Measurements from ENCODE around the gene PADI4. TPM values are rescaled to one million over a fixed set of nuclear protein-coding genes. Genes with fewer than 3 reads are reported as not detected.

PADI4 gene
- total RNA-seq, 8 experiments from 2014 or later: 0.38 to 0.66 TPM; not detected in 6

- Histone ChIP-seq H3K4me1 (replicated peaks in 1 of 2) (peaks cover 0 to 4% of the 10 kb centered on the region in 2 donors), H3K4me3 (no peak overlapping the region), H3K27ac (no peak overlapping the region)
- in situ Hi-C loops (cut with MboI; ENCODE audit: low pct_unique_long_range_greater_than_20kb in 2 of 9, low sequenced_read_pairs in 9 of 9, unreplicated experiment in 9 of 9): no loop called here
- ATAC-seq (replicated peaks in 6 of 8): no peak
- 20 to 100% (median 83%) methylated on average over 1 to 5 of the region's 12 CpGs; no CpG with 5 or more reads in 6 of the 10 experiments for WGBS, 10 experiments
These were observed 55.4 kb downstream of the PADI4 start for GRCh38 chr1:17363351-17363750.

- Histone ChIP-seq H3K4me1 (replicated peaks in 1 of 2) (peaks cover 0 to 4% of the 10 kb centered on the region in 2 donors), H3K4me3 (no peak overlapping the region), H3K27ac (no peak overlapping the region)
- in situ Hi-C loops (cut with MboI; ENCODE audit: low pct_unique_long_range_greater_than_20kb in 2 of 9, low sequenced_read_pairs in 9 of 9, unreplicated experiment in 9 of 9): no loop called here
- ATAC-seq (replicated peaks in 6 of 8): no peak
- WGBS, 10 experiments: 0 to 83% (median 53%) methylated on average over 1 to 4 of the region's 4 CpGs; no CpG with 5 or more reads in 3 of the 10 experiments
These were observed 55.8 kb downstream of the PADI4 start for GRCh38 chr1:17363771-17364170.

- no peak overlapping the region for H3K27ac ChIP-seq
- WGBS, 10 experiments: 58 to 90% (median 81%) methylated on average over 2 to 3 of the region's 3 CpGs; no CpG with 5 or more reads in 3 of the 10 experiments
- ATAC-seq (replicated peaks in 6 of 8): no peak
- no peaks in the 10 kb centered on the region for H3K4me1 ChIP-seq (replicated peaks in 1 of 2)
- no peak overlapping the region for H3K4me3 ChIP-seq
- in situ Hi-C loops (cut with MboI; ENCODE audit: low pct_unique_long_range_greater_than_20kb in 2 of 9, low sequenced_read_pairs in 9 of 9, unreplicated experiment in 9 of 9): no loop called here
These were observed 57.3 kb downstream of the PADI4 start for GRCh38 chr1:17365293-17365692.

- Histone ChIP-seq H3K4me1 (replicated peaks in 1 of 2) (no peaks in the 10 kb centered on the region), H3K4me3 (no peak overlapping the region), H3K27ac (no peak overlapping the region)
- WGBS, 10 experiments: 0 to 80% (median 58%) methylated on average over 1 to 9 of the region's 9 CpGs; no CpG with 5 or more reads in 2 of the 10 experiments
- in situ Hi-C loops (cut with MboI; ENCODE audit: low pct_unique_long_range_greater_than_20kb in 2 of 9, low sequenced_read_pairs in 9 of 9, unreplicated experiment in 9 of 9): no loop called here
- ATAC-seq (replicated peaks in 6 of 8): peak in 3 of 8 experiments; percentile 14 to 57 (median 51)
These were observed 61.5 kb downstream of the PADI4 start for GRCh38 chr1:17369466-17369865.

GRCh38 chr1:17370618-17371017 is 62.6 kb downstream of the PADI4 start:
- no peak overlapping the region for H3K27ac ChIP-seq
- 17 to 100% (median 57%) methylated on average over 1 to 2 of the region's 2 CpGs; no CpG with 5 or more reads in 5 of the 10 experiments for WGBS, 10 experiments
- peak in 1 of 8 experiments; percentile 49 for ATAC-seq (replicated peaks in 6 of 8)
- H3K4me3 ChIP-seq: no peak overlapping the region
- no peaks in the 10 kb centered on the region for H3K4me1 ChIP-seq (replicated peaks in 1 of 2)
- in situ Hi-C loops (cut with MboI; ENCODE audit: low pct_unique_long_range_greater_than_20kb in 2 of 9, low sequenced_read_pairs in 9 of 9, unreplicated experiment in 9 of 9): no loop called here

GRCh38 chr1:17371896-17372295 is 63.9 kb downstream of the PADI4 start, which contains the start of gene PADI6:
Gene PADI6, plus strand, starts transcription at chr1:17372196. Its CDS starts 50 bp downstream, at chr1:17372246.
- no peak within 1 kb of the TSS for H3K4me3 ChIP-seq
- in situ Hi-C loops (cut with MboI; ENCODE audit: low pct_unique_long_range_greater_than_20kb in 2 of 9, low sequenced_read_pairs in 9 of 9, unreplicated experiment in 9 of 9): no loop called here
- peak in 1 of 8 experiments; percentile 15 for ATAC-seq (replicated peaks in 6 of 8)
- 50 to 60% (median 57%) methylated on average over 1 to 6 of the region's 7 CpGs; no CpG with 5 or more reads in 5 of the 10 experiments for WGBS, 10 experiments
- no peaks in the 10 kb centered on the region for H3K4me1 ChIP-seq (replicated peaks in 1 of 2)
- H3K27ac ChIP-seq: no peak within 1 kb of the TSS

- 47 to 100% (median 75%) methylated on average over 1 to 9 of the region's 18 CpGs; no CpG with 5 or more reads in 5 of the 10 experiments for WGBS, 10 experiments
- no peak overlapping the region for H3K27ac ChIP-seq
- no peak for ATAC-seq (replicated peaks in 6 of 8)
- no peak overlapping the region for H3K4me3 ChIP-seq
- in situ Hi-C loops (cut with MboI; ENCODE audit: low pct_unique_long_range_greater_than_20kb in 2 of 9, low sequenced_read_pairs in 9 of 9, unreplicated experiment in 9 of 9): no loop called here
- H3K4me1 ChIP-seq (replicated peaks in 1 of 2): no peaks in the 10 kb centered on the region
These were observed 65.0 kb downstream of the PADI4 start for GRCh38 chr1:17372955-17373354.

- Histone ChIP-seq H3K4me3 (no peak overlapping the region), H3K4me1 (replicated peaks in 1 of 2) (no peaks in the 10 kb centered on the region), H3K27ac (no peak overlapping the region)
- 60 to 98% (median 79%) methylated on average over 1 to 10 of the region's 10 CpGs for WGBS, 10 experiments
- ATAC-seq (replicated peaks in 6 of 8): no peak
- in situ Hi-C loops (cut with MboI; ENCODE audit: low pct_unique_long_range_greater_than_20kb in 2 of 9, low sequenced_read_pairs in 9 of 9, unreplicated experiment in 9 of 9): loop anchor here in 1 of 9 experiments (25.0 kb wide), 1 partner anchor 263 kb away; the partner anchor contains the start of gene PADI2
These were observed 67.7 kb downstream of the PADI4 start for GRCh38 chr1:17375651-17376050.

- H3K27ac ChIP-seq: no peak overlapping the region
- in situ Hi-C loops (cut with MboI; ENCODE audit: low pct_unique_long_range_greater_than_20kb in 2 of 9, low sequenced_read_pairs in 9 of 9, unreplicated experiment in 9 of 9): loop anchor here in 1 of 9 experiments (25.0 kb wide), 1 partner anchor 265 kb away; the partner anchor contains the start of gene PADI2
These were observed 69.4 kb downstream of the PADI4 start for GRCh38 chr1:17377325-17377953.

GRCh38 chr1:17381161-17381560 is 73.2 kb downstream of the PADI4 start:
- in situ Hi-C loops (cut with MboI; ENCODE audit: low pct_unique_long_range_greater_than_20kb in 2 of 9, low sequenced_read_pairs in 9 of 9, unreplicated experiment in 9 of 9): loop anchor here in 1 of 9 experiments (25.0 kb wide), 1 partner anchor 269 kb away; the partner anchor contains the start of gene PADI2
- ATAC-seq (replicated peaks in 6 of 8): no peak
- H3K27ac ChIP-seq: no peak overlapping the region
- 60 to 100% (median 100%) methylated on average over 1 of the region's 2 CpGs; no CpG with 5 or more reads in 3 of the 10 experiments for WGBS, 10 experiments
- H3K4me1 ChIP-seq (replicated peaks in 1 of 2): no peaks in the 10 kb centered on the region
- no peak overlapping the region for H3K4me3 ChIP-seq

More at GRCh38 chr1:17377325-17377953, 69.4 kb downstream of the PADI4 start:
- Histone ChIP-seq H3K4me1 (replicated peaks in 1 of 2) (no peaks in the 10 kb centered on the region), H3K4me3 (no peak overlapping the region)
- 0 to 81% (median 56%) methylated on average over 4 to 16 of the region's 16 CpGs for WGBS, 10 experiments
- no peak for ATAC-seq (replicated peaks in 6 of 8)

- Histone ChIP-seq H3K4me1 (replicated peaks in 1 of 2) (no peaks in the 10 kb centered on the region), H3K4me3 (no peak overlapping the region), H3K27ac (no peak overlapping the region)
- ATAC-seq (replicated peaks in 6 of 8): no peak
- 0 to 80% (median 60%) methylated on average over 1 to 8 of the region's 10 CpGs; no CpG with 5 or more reads in 3 of the 10 experiments for WGBS, 10 experiments
- in situ Hi-C loops (cut with MboI; ENCODE audit: low pct_unique_long_range_greater_than_20kb in 2 of 9, low sequenced_read_pairs in 9 of 9, unreplicated experiment in 9 of 9): loop anchor here in 1 of 9 experiments (25.0 kb wide), 1 partner anchor 280 kb away; the partner anchor contains the start of gene PADI2
These were observed 84.3 kb downstream of the PADI4 start for GRCh38 chr1:17392199-17392740.

- Histone ChIP-seq H3K27ac (no peak overlapping the region), H3K4me3 (no peak overlapping the region), H3K4me1 (replicated peaks in 1 of 2) (no peaks in the 10 kb centered on the region)
- no peak for ATAC-seq (replicated peaks in 6 of 8)
- in situ Hi-C loops (cut with MboI; ENCODE audit: low pct_unique_long_range_greater_than_20kb in 2 of 9, low sequenced_read_pairs in 9 of 9, unreplicated experiment in 9 of 9): loop anchor here in 1 of 9 experiments (25.0 kb wide), 1 partner anchor 281 kb away; the partner anchor contains the start of gene PADI2
- WGBS, 10 experiments: 40 to 100% (median 66%) methylated on average over 1 to 8 of the region's 8 CpGs; no CpG with 5 or more reads in 1 of the 10 experiments
These were observed 85.2 kb downstream of the PADI4 start for GRCh38 chr1:17393230-17393629.

Measured in motor neuron (in vitro differentiated cells).